Caco-2 (cell line): ENCODE data around the gene ZNF736. TPM values are rescaled to one million over a fixed set of nuclear protein-coding genes. Genes with fewer than 3 reads are reported as not detected.

Experiments used
- BruUV-seq: library from RNA; stranded (reverse); fragments of 400-500 nt; replicated peaks from 2 replicates; lab custom pipeline; 2021; lab: Mats Ljungman, UMichigan
- CTCF ChIA-PET: fragments of 300-600 bp; sonication (Branson Sonifier 250); formaldehyde crosslinking; loops from one replicate; lab custom pipeline; 2022; ENCODE audit warnings: antibody characterized with exemption; lab: Charles Lee
- POLR2A ChIA-PET: fragments of 300-600 bp; sonication (Branson Sonifier 250); formaldehyde crosslinking; loops from one replicate; lab custom pipeline; 2022; ENCODE audit warnings: antibody characterized with exemption; lab: Charles Lee
- DNase-seq, 2 experiments: peaks; one replicate each; pipeline versions ENCODE4 v3.0.0 to v3.0.0-alpha.2; 2020 to 2022
- H3K27me3 ChIP-seq: replicated peaks from 2 replicates; pipeline ENCODE4 v1.6.0; 2011; ENCODE audit warnings: low read length; ENCODE audit not compliant: control insufficient read depth, insufficient read depth
- H3K36me3 ChIP-seq: 2 replicates; pipeline ENCODE4 v1.5.1; 2011; ENCODE audit warnings: low read length; ENCODE audit not compliant: control insufficient read depth, insufficient read depth
- H3K4me1 ChIP-seq: fragments of 250-450 bp; sonication (Bioruptor Pico); 2 replicates; pipeline ENCODE4 v1.5.1; 2020; ENCODE audit warnings: mild to moderate bottlenecking
- H3K4me3 ChIP-seq: 2 replicates; pipeline ENCODE4 v1.5.1; 2011; ENCODE audit warnings: low read depth, mild to moderate bottlenecking, control low read depth, low read length
- H3K9me3 ChIP-seq: fragments of 250-450 bp; sonication (Bioruptor Pico); 2 replicates; pipeline ENCODE4 v1.5.1; 2020; ENCODE audit warnings: mild to moderate bottlenecking, moderate library complexity
- H3K27ac Mint-ChIP-seq: one replicate; pipeline ENCODE4 v1.8.0; 2022; ENCODE audit warnings: mixed read lengths; ENCODE audit not compliant: unreplicated experiment
- H3K27me3 Mint-ChIP-seq: one replicate; pipeline ENCODE4 v1.8.0; 2022; ENCODE audit warnings: mixed read lengths; ENCODE audit not compliant: insufficient read depth, unreplicated experiment
- H3K36me3 Mint-ChIP-seq: one replicate; pipeline ENCODE4 v1.8.0; 2022; ENCODE audit warnings: mild to moderate bottlenecking, mixed read lengths; ENCODE audit not compliant: insufficient read depth, unreplicated experiment
- H3K4me1 Mint-ChIP-seq: one replicate; pipeline ENCODE4 v1.8.0; 2022; ENCODE audit warnings: low read depth, mixed read lengths; ENCODE audit not compliant: unreplicated experiment
- H3K4me3 Mint-ChIP-seq: one replicate; pipeline ENCODE4 v1.8.0; 2022; ENCODE audit warnings: mild to moderate bottlenecking, moderate library complexity, mixed read lengths; ENCODE audit not compliant: unreplicated experiment
- H3K9me3 Mint-ChIP-seq: one replicate; pipeline ENCODE4 v1.8.0; 2022; ENCODE audit warnings: mixed read lengths; ENCODE audit not compliant: unreplicated experiment
- intact Hi-C: fragments of 100-400 bp; cut with micrococcal nuclease; formaldehyde crosslinking; loops from one replicate; pipeline ENCODE4 v1.10.0; 2022; ENCODE audit not compliant: unreplicated experiment
- total RNA-seq: library from RNA; stranded (reverse); gene quantifications from 2 replicates; pipeline ENCODE4 v1.2.3, GENCODE V29; 2022
- TF ChIP-seq, protein P1 (sequence below), 2 experiments: fragments of 200-600 bp in 1 of 2; IDR thresholded peaks; 1 replicate in 1 of 2; 2 replicates in 1 of 2; pipeline versions ENCODE4 v1.5.1 to v1.8.0; 2011 to 2022; ENCODE audit warnings: antibody characterized with exemption in 1 of 2, control low read depth in 1 of 2, inconsistent platforms in 1 of 2, low read depth in 1 of 2, low read length in 1 of 2, mild to moderate bottlenecking in 1 of 2, moderate library complexity in 1 of 2; ENCODE audit not compliant: insufficient read depth in 1 of 2, severe bottlenecking in 1 of 2, unreplicated experiment in 1 of 2

ZNF736 gene
- total RNA-seq, 1 experiment from 2014 or later, result 8.8 TPM

DNA sequence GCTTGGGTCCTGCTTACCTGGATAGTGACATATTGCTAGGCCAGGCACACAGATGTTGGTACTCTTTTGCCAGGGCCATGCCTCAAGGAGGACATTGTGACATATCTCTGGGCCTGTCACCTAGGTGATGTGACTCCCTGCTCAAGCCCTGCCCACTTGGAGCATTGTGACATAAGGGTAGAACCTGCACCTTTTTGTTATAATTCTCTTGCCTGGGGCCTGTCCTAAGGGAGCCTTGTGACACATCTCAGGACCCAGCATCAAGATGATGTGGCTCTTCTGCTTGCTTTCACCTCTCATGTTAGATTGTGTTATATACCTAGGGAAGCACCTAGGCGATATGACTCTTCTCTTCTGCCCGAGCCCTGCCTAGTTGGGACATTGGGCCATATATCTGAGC, 57.4 kb downstream of the ZNF736 start:
- TF ChIP-seq, protein P1, sequence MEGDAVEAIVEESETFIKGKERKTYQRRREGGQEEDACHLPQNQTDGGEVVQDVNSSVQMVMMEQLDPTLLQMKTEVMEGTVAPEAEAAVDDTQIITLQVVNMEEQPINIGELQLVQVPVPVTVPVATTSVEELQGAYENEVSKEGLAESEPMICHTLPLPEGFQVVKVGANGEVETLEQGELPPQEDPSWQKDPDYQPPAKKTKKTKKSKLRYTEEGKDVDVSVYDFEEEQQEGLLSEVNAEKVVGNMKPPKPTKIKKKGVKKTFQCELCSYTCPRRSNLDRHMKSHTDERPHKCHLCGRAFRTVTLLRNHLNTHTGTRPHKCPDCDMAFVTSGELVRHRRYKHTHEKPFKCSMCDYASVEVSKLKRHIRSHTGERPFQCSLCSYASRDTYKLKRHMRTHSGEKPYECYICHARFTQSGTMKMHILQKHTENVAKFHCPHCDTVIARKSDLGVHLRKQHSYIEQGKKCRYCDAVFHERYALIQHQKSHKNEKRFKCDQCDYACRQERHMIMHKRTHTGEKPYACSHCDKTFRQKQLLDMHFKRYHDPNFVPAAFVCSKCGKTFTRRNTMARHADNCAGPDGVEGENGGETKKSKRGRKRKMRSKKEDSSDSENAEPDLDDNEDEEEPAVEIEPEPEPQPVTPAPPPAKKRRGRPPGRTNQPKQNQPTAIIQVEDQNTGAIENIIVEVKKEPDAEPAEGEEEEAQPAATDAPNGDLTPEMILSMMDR (IDR thresholded peaks at IDR 0.05; ENCODE audit: insufficient read depth in 1 of 2, low read depth in 1 of 2, low read length in 1 of 2, severe bottlenecking in 1 of 2, unreplicated experiment in 1 of 2), result no peak
- H3K36me3 ChIP-seq, result no peaks in the 10 kb centered on the region
- H3K27me3 ChIP-seq, result no peaks in the 10 kb centered on the region
- BruUV-seq, result no TSS peak
- Mint-ChIP-seq H3K27ac (no peak overlapping the region), H3K36me3 (no peaks in the 10 kb centered on the region), H3K4me3 (no peak overlapping the region), H3K9me3 (peaks cover 33% of the 10 kb centered on the region), H3K27me3 (no peaks in the 10 kb centered on the region), H3K4me1 (no peaks in the 10 kb centered on the region)
- 0 out of 2 replicates have a peak, but pooled peaks cover 4% of the 10 kb centered on the region for H3K9me3 ChIP-seq
- CTCF ChIA-PET, result no interaction called here
- POLR2A ChIA-PET, result no interaction called here
- no peak overlapping the region for H3K4me3 ChIP-seq
- no peaks in the 10 kb centered on the region for H3K4me1 ChIP-seq
- no peak for DNase-seq
- intact Hi-C loops, result no loop called here

DNA sequence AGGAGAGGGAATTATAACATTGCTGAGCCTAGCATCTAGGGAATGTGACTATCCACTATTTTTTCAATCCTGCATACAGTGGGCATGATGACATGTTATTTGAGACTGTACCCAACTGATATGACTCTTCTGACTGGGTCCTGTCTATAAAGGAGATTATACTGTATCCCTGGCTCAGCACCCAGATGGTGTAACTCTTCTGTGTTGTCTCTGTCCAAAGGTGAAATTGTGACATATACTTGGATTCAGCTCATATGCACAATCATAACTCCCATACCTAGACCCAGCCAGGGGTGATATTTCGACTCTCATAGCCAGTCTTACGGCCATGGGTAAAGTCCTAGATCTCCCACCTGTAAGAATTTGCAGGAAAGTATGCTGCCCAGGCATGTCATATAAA, 59.3 kb downstream of the ZNF736 start:
- CTCF ChIA-PET, result no interaction called here
- no peaks in the 10 kb centered on the region for H3K36me3 Mint-ChIP-seq
- H3K9me3 Mint-ChIP-seq, result peaks cover 22% of the 10 kb centered on the region

DNA sequence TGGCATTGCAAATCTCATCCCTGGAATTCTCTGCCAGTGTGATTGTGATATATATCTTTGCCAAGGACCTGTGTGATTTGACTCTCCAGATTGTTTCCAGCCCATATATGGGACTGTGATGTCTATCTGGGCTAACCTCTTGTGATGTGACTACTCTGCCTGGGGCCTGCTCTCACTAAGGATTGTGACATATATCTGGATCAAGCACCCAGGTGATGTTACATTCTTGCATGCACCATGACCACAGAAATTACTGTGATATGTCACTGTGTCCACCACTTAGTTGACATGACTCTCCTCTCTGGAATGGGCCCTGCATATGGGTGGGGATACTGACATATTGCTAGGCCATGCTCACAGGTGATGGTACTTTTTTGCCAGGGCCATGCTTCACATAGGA, 86.6 kb downstream of the ZNF736 start:
- TF ChIP-seq, protein P1 (IDR thresholded peaks at IDR 0.05; ENCODE audit: insufficient read depth in 1 of 2, low read depth in 1 of 2, low read length in 1 of 2, severe bottlenecking in 1 of 2, unreplicated experiment in 1 of 2), result no peak
- no peak for DNase-seq
- CTCF ChIA-PET, result no interaction called here
- Histone ChIP-seq H3K4me1 (no peaks in the 10 kb centered on the region), H3K36me3 (no peaks in the 10 kb centered on the region), H3K9me3 (0 out of 2 replicates have a peak, but pooled peaks cover 5% of the 10 kb centered on the region), H3K4me3 (no peak overlapping the region), H3K27me3 (no peaks in the 10 kb centered on the region)
- no TSS peak for BruUV-seq
- Mint-ChIP-seq H3K4me1 (no peaks in the 10 kb centered on the region), H3K9me3 (no peaks in the 10 kb centered on the region), H3K4me3 (no peak overlapping the region), H3K27me3 (no peaks in the 10 kb centered on the region), H3K36me3 (no peaks in the 10 kb centered on the region), H3K27ac (no peak overlapping the region)
- POLR2A ChIA-PET, result no interaction called here
- intact Hi-C loops, result no loop called here

More for the DNA sequence above, 59.3 kb downstream of the ZNF736 start:
- DNase-seq, result no peak
- no TSS peak for BruUV-seq
- no peaks in the 10 kb centered on the region for H3K4me1 ChIP-seq
- H3K4me3 ChIP-seq, result no peak overlapping the region
- POLR2A ChIA-PET, result no interaction called here
- H3K27ac Mint-ChIP-seq, result no peak overlapping the region
- H3K9me3 ChIP-seq, result 0 out of 2 replicates have a peak, but pooled peaks cover 4% of the 10 kb centered on the region
- no peak overlapping the region for H3K4me3 Mint-ChIP-seq
- no peaks in the 10 kb centered on the region for H3K4me1 Mint-ChIP-seq
- H3K27me3 Mint-ChIP-seq, result no peaks in the 10 kb centered on the region
- H3K27me3 ChIP-seq, result no peaks in the 10 kb centered on the region
- intact Hi-C loops, result no loop called here
- TF ChIP-seq, protein P1 (IDR thresholded peaks at IDR 0.05; ENCODE audit: insufficient read depth in 1 of 2, low read depth in 1 of 2, low read length in 1 of 2, severe bottlenecking in 1 of 2, unreplicated experiment in 1 of 2), result no peak
- no peaks in the 10 kb centered on the region for H3K36me3 ChIP-seq

Other genes starting within 250 kb of the ZNF736 start
- not detected in 2 replicates for gene ZNF735, start 106.8 kb upstream of the ZNF736 start, total RNA-seq
- gene ZNF679, start 85.5 kb upstream of the ZNF736 start, total RNA-seq, result not detected in 2 replicates
- gene ZNF680, start 249.1 kb downstream of the ZNF736 start, total RNA-seq, result 13.1 and 15.2 TPM in 2 replicates